Posterior vena cava (tissue), 2 donors: Measurements from ENCODE around the gene CDKAL1. TPM values are rescaled to one million over a fixed set of nuclear protein-coding genes. Genes with fewer than 3 reads are reported as not detected.
"Not testable (repeated sequence)": the region's sequence is repeated elsewhere in the genome, so short reads cannot be mapped to it uniquely, and the experiment has no call there.

ENCODE experiments used
- DNase-seq: peaks from one replicate; pipeline ENCODE4 v3.0.0-alpha.2; 2020; ENCODE audit warnings: low spot score
- intact Hi-C, 2 donors: fragments of 100-400 bp; cut with DNase I; formaldehyde crosslinking; loops; one replicate each; pipeline versions ENCODE4 v1.14.1 to v1.14.2; 2022 to 2023
- total RNA-seq, 2 donors: library from RNA; stranded (reverse); fragmentation: NEBNext Ultra II Directional; extraction: Animal tissue kit (Norgen Biotek cat#: 25700); gene quantifications; one replicate each; pipeline ENCODE4 v1.2.1, GENCODE V29; 2021
- donor health status: DM: yes; HTN: yes; CAD: no.
- donor health status: DM: yes; HTN: yes; CAD: no.

Gene CDKAL1
- total RNA-seq, 2 donors from 2014 or later = 13.1 TPM

GRCh38 chr6:21245488-21245887, 711.2 kb downstream of the CDKAL1 start:
- DNase-seq = no peak
- intact Hi-C loops = no loop called here

- intact Hi-C loops = no loop called here
- DNase-seq = no peak
Measured at GRCh38 chr6:21246075-21246474, 711.8 kb downstream of the CDKAL1 start.

- intact Hi-C loops = not testable (repeated sequence)
Measured at GRCh38 chr6:21254460-21254859, 720.2 kb downstream of the CDKAL1 start.

GRCh38 chr6:21256197-21256596, 721.9 kb downstream of the CDKAL1 start:
- DNase-seq = no peak
- intact Hi-C loops = no loop called here

More at GRCh38 chr6:21254460-21254859, 720.2 kb downstream of the CDKAL1 start:
- not testable (repeated sequence) for DNase-seq

- intact Hi-C loops = no loop called here
- DNase-seq = no peak
Measured at GRCh38 chr6:21257125-21257524, 722.9 kb downstream of the CDKAL1 start.

GRCh38 chr6:21258665-21259064, 724.4 kb downstream of the CDKAL1 start:
- intact Hi-C loops = no loop called here
- no peak for DNase-seq

- DNase-seq = no peak
- intact Hi-C loops = no loop called here
Measured at GRCh38 chr6:21259660-21260059, 725.4 kb downstream of the CDKAL1 start.

GRCh38 chr6:21262504-21262903, 728.2 kb downstream of the CDKAL1 start:
- DNase-seq = no peak
- intact Hi-C loops = no loop called here

- intact Hi-C loops = no loop called here
- no peak for DNase-seq
Measured at GRCh38 chr6:21263531-21264287, 729.5 kb downstream of the CDKAL1 start.

- no peak for DNase-seq
- intact Hi-C loops = no loop called here
Measured at GRCh38 chr6:21264288-21265033, 730.2 kb downstream of the CDKAL1 start.

- DNase-seq = no peak
- intact Hi-C loops = no loop called here
Measured at GRCh38 chr6:21265034-21265729, 730.9 kb downstream of the CDKAL1 start.

GRCh38 chr6:21265730-21266044, 731.4 kb downstream of the CDKAL1 start:
- DNase-seq = no peak
- intact Hi-C loops = no loop called here

- peak; percentile 48 for DNase-seq
- intact Hi-C loops = no loop called here
Measured at GRCh38 chr6:21270636-21271201, 736.5 kb downstream of the CDKAL1 start.

- DNase-seq = peak; percentile 72
- intact Hi-C loops = no loop called here
Measured at GRCh38 chr6:21271428-21272155, 737.3 kb downstream of the CDKAL1 start.

GRCh38 chr6:21273451-21273850, 739.2 kb downstream of the CDKAL1 start:
- intact Hi-C loops = no loop called here
- DNase-seq = no peak

- DNase-seq = no peak
- intact Hi-C loops = no loop called here
Measured at GRCh38 chr6:21274851-21275250, 740.6 kb downstream of the CDKAL1 start.

GRCh38 chr6:21277601-21278374, 743.5 kb downstream of the CDKAL1 start:
- no peak for DNase-seq
- intact Hi-C loops = no loop called here

GRCh38 chr6:21278375-21278745, 744.1 kb downstream of the CDKAL1 start:
- intact Hi-C loops = no loop called here
- DNase-seq = peak; percentile 82

- DNase-seq = no peak
- intact Hi-C loops = no loop called here
Measured at GRCh38 chr6:21279619-21280018, 745.4 kb downstream of the CDKAL1 start.
